Measurements from ENCODE around the gene NGEF. TPM values are rescaled to one million over a fixed set of nuclear protein-coding genes. Genes with fewer than 3 reads are reported as not detected.
"Not testable (repeated sequence)": the region's sequence is repeated elsewhere in the genome, so short reads cannot be mapped to it uniquely, and the experiment has no call there.

NGEF gene
- polyA plus RNA-seq, 3 donors: not detected

DNA sequence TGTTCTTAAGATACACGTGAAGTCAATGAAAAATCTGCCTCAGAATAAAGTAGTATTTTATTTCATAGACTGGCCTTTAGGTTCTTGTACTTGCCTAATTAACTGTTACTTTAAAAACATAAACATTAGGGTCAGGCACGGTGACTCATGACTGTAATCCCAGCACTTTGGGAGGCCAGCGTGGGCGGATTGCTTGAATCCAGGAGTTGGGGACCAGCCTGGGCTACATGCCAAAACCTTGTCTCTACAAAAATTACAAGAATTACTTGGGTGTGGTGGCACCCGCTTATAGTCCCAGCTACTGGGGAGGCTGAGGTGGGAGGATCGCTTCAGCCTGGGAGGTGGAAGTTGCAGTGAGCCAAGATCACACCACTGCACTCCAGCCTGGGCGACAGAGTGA is 159.0 kb downstream of the NGEF start:
- no peak for DNase-seq
- no CpG with 5 or more reads among the region's 7 CpGs for WGBS (ENCODE audit: insufficient coverage)
- H3K36me3 ChIP-seq (replicated peaks in 1 of 2; ENCODE audit: control insufficient read depth in 1 of 2, insufficient read depth in 2 of 2, low read length in 2 of 2): peaks cover 81 to 89% of the 10 kb centered on the region in 2 donors
- H3K9me3 Mint-ChIP-seq: no peaks in the 10 kb centered on the region
- H3K9me3 ChIP-seq (replicated peaks in 1 of 2; ENCODE audit: control insufficient read depth in 1 of 2, insufficient read depth in 1 of 2, low read length in 2 of 2): no peaks in the 10 kb centered on the region
- peaks cover 0 to 1% (median 0%) of the 10 kb centered on the region in 3 donors for H3K27me3 Mint-ChIP-seq (ENCODE audit: low read depth in 3 of 3)
- peaks cover 81 to 90% of the 10 kb centered on the region in 2 donors for H3K36me3 Mint-ChIP-seq
- H3K4me2 ChIP-seq (replicated peaks; ENCODE audit: extremely low read depth, low read length, poor library complexity, severe bottlenecking): no peak overlapping the region
- no peaks in the 10 kb centered on the region for H3K79me2 ChIP-seq (ENCODE audit: insufficient read depth, low read length)
- intact Hi-C loops (cut with micrococcal nuclease): loop anchor here (10.0 kb wide), 2 partner anchors 201 to 401 kb away; partner anchors contain the start of gene ATG16L1 (in 1 of the 2)
- no peak overlapping the region for H3K9ac ChIP-seq (ENCODE audit: insufficient read depth, low read length, poor library complexity, severe bottlenecking)
- no peaks in the 10 kb centered on the region for H3K4me1 Mint-ChIP-seq
- no peak overlapping the region for H3K4me3 Mint-ChIP-seq
- H3K27ac ChIP-seq (ENCODE audit: low read depth in 1 of 2, low read length in 2 of 2): no peak overlapping the region
- no peaks in the 10 kb centered on the region for H3K27me3 ChIP-seq (ENCODE audit: control insufficient read depth in 2 of 2, insufficient read depth in 2 of 2, low read length in 2 of 2)
- no peaks in the 10 kb centered on the region for H3K4me1 ChIP-seq (ENCODE audit: control insufficient read depth in 1 of 2, insufficient read depth in 2 of 2, low read length in 2 of 2)
- TF ChIP-seq, protein P1, sequence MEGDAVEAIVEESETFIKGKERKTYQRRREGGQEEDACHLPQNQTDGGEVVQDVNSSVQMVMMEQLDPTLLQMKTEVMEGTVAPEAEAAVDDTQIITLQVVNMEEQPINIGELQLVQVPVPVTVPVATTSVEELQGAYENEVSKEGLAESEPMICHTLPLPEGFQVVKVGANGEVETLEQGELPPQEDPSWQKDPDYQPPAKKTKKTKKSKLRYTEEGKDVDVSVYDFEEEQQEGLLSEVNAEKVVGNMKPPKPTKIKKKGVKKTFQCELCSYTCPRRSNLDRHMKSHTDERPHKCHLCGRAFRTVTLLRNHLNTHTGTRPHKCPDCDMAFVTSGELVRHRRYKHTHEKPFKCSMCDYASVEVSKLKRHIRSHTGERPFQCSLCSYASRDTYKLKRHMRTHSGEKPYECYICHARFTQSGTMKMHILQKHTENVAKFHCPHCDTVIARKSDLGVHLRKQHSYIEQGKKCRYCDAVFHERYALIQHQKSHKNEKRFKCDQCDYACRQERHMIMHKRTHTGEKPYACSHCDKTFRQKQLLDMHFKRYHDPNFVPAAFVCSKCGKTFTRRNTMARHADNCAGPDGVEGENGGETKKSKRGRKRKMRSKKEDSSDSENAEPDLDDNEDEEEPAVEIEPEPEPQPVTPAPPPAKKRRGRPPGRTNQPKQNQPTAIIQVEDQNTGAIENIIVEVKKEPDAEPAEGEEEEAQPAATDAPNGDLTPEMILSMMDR (IDR thresholded peaks at IDR 0.05): no peak
- H4K20me1 ChIP-seq (ENCODE audit: insufficient read depth, low read length): peaks cover 4% of the 10 kb centered on the region
- H3K4me3 ChIP-seq (replicated peaks in 1 of 3; ENCODE audit: low read depth in 2 of 3, low read length in 3 of 3): no peak overlapping the region
- no peak overlapping the region for H3K27ac Mint-ChIP-seq
- H2AFZ ChIP-seq (ENCODE audit: insufficient read depth, low read depth, low read length, poor library complexity, severe bottlenecking): no peak overlapping the region

DNA sequence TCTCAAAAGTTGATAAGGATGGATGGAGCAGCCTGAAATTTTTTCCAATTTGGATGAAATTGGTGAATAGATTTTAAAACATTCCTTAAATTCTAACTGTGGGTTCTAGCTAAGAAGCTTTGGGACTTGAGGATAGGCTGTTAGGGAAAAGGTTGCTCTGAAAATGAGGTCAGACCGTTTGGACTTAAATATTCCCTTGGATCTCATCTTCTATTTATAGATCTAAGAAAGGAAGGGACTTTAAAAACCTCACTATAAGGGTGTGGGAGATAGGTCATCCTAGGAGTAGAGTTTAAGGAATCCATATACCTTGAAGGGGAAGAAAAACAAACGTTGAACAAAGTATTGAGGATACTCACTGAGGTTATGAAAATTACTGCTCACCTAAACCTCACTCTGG is 160.4 kb downstream of the NGEF start:
- H3K4me1 Mint-ChIP-seq: no peaks in the 10 kb centered on the region
- peaks cover 80 to 90% of the 10 kb centered on the region in 2 donors for H3K36me3 Mint-ChIP-seq
- Histone ChIP-seq H3K4me1 (ENCODE audit: control insufficient read depth in 1 of 2, insufficient read depth in 2 of 2, low read length in 2 of 2) (no peaks in the 10 kb centered on the region), H3K9ac (ENCODE audit: insufficient read depth, low read length, poor library complexity, severe bottlenecking) (no peak overlapping the region), H3K36me3 (replicated peaks in 1 of 2; ENCODE audit: control insufficient read depth in 1 of 2, insufficient read depth in 2 of 2, low read length in 2 of 2) (peaks cover 80 to 89% of the 10 kb centered on the region in 2 donors), H3K27ac (ENCODE audit: low read depth in 1 of 2, low read length in 2 of 2) (no peak overlapping the region), H3K4me3 (replicated peaks in 1 of 3; ENCODE audit: low read depth in 2 of 3, low read length in 3 of 3) (no peak overlapping the region), H4K20me1 (ENCODE audit: insufficient read depth, low read length) (peaks cover 4% of the 10 kb centered on the region), H2AFZ (ENCODE audit: insufficient read depth, low read depth, low read length, poor library complexity, severe bottlenecking) (no peak overlapping the region), H3K27me3 (ENCODE audit: control insufficient read depth in 2 of 2, insufficient read depth in 2 of 2, low read length in 2 of 2) (no peaks in the 10 kb centered on the region), H3K79me2 (ENCODE audit: insufficient read depth, low read length) (no peaks in the 10 kb centered on the region), H3K9me3 (replicated peaks in 1 of 2; ENCODE audit: control insufficient read depth in 1 of 2, insufficient read depth in 1 of 2, low read length in 2 of 2) (no peaks in the 10 kb centered on the region), H3K4me2 (replicated peaks; ENCODE audit: extremely low read depth, low read length, poor library complexity, severe bottlenecking) (no peak overlapping the region)
- no peaks in the 10 kb centered on the region for H3K9me3 Mint-ChIP-seq
- DNase-seq: no peak
- H3K4me3 Mint-ChIP-seq: no peak overlapping the region
- TF ChIP-seq, protein P1 (IDR thresholded peaks at IDR 0.05): no peak
- no peak overlapping the region for H3K27ac Mint-ChIP-seq
- no CpG with 5 or more reads among the region's 2 CpGs for WGBS (ENCODE audit: insufficient coverage)
- peaks cover 0 to 1% (median 0%) of the 10 kb centered on the region in 3 donors for H3K27me3 Mint-ChIP-seq (ENCODE audit: low read depth in 3 of 3)
- intact Hi-C loops (cut with micrococcal nuclease): loop anchor here (10.0 kb wide), 2 partner anchors 202 to 402 kb away; partner anchors contain the start of gene ATG16L1 (in 1 of the 2)

DNA sequence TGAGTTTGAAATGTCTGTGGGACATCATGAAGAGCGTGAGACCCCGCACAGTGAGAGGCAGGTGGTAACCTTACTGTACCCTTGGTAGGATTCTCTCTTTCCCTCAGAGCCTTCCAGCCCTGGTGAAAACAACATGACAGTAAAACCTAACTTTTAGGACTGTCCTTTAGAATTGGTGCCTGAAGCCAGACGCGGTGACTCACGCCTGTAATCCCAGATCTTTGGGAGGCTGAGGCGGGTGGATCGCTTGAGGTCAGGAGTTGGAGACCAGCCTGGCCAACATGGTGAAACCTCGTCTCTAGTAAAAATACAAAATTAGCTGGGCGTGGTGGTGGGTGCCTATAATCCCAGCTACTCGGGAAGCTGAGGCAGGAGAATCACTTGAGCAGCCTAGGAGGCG is 161.0 kb downstream of the NGEF start:
- H3K27ac ChIP-seq (ENCODE audit: low read depth in 1 of 2, low read length in 2 of 2); H3K9me3 Mint-ChIP-seq; DNase-seq; H4K20me1 ChIP-seq (ENCODE audit: insufficient read depth, low read length); H3K79me2 ChIP-seq (ENCODE audit: insufficient read depth, low read length); H3K4me1 Mint-ChIP-seq; H3K27me3 Mint-ChIP-seq (ENCODE audit: low read depth in 3 of 3); H3K4me2 ChIP-seq (replicated peaks; ENCODE audit: extremely low read depth, low read length, poor library complexity, severe bottlenecking); H3K4me1 ChIP-seq (ENCODE audit: control insufficient read depth in 1 of 2, insufficient read depth in 2 of 2, low read length in 2 of 2); H3K4me3 ChIP-seq (replicated peaks in 1 of 3; ENCODE audit: low read depth in 2 of 3, low read length in 3 of 3); H3K9ac ChIP-seq (ENCODE audit: insufficient read depth, low read length, poor library complexity, severe bottlenecking); H3K9me3 ChIP-seq (replicated peaks in 1 of 2; ENCODE audit: control insufficient read depth in 1 of 2, insufficient read depth in 1 of 2, low read length in 2 of 2); H2AFZ ChIP-seq (ENCODE audit: insufficient read depth, low read depth, low read length, poor library complexity, severe bottlenecking); H3K27me3 ChIP-seq (ENCODE audit: control insufficient read depth in 2 of 2, insufficient read depth in 2 of 2, low read length in 2 of 2); H3K4me3 Mint-ChIP-seq: not testable (repeated sequence)
- peaks cover 80 to 90% of the 10 kb centered on the region in 2 donors for H3K36me3 Mint-ChIP-seq
- peaks cover 80 to 89% of the 10 kb centered on the region in 2 donors for H3K36me3 ChIP-seq (replicated peaks in 1 of 2; ENCODE audit: control insufficient read depth in 1 of 2, insufficient read depth in 2 of 2, low read length in 2 of 2)
- intact Hi-C loops (cut with micrococcal nuclease): loop anchor here (10.0 kb wide), 2 partner anchors 203 to 403 kb away; partner anchors contain the start of gene ATG16L1 (in 1 of the 2)
- WGBS (ENCODE audit: insufficient coverage): 99% methylated on average over 8 of the region's 11 CpGs
- peak overlapping the region in 1 of 7 donors; percentile 65 for H3K27ac Mint-ChIP-seq

All from CD14-positive monocyte (primary cell).